K562 (cell line): Measurements from ENCODE around the gene KRTAP3-3. TPM values are rescaled to one million over a fixed set of nuclear protein-coding genes. Genes with fewer than 3 reads are reported as not detected.

ENCODE experiments used
- ATAC-seq: fragments of 200-7000 bp; cut with Tn5 transposase; 3 replicates; pipeline ENCODE4 v1.9.1; 2020; ENCODE audit warnings: moderate library complexity
- BruUV-seq: library from RNA; stranded (reverse); fragments of 400-500 nt; replicated peaks from 2 replicates; lab custom pipeline; 2021; lab: Mats Ljungman, UMichigan
- CTCF ChIA-PET: fragments of 300-600 bp; formaldehyde crosslinking; extraction: SDS; loops from one replicate; lab custom pipeline; 2021; ENCODE audit warnings: low intra/inter-chr PET ratio; lab: Yijun Ruan, JAX
- POLR2A ChIA-PET: fragments of 300-600, 350-650 bp; sonication (Branson Sonifier 250); formaldehyde crosslinking; extraction: SDS; loops from one replicate; lab custom pipeline; 2021; ENCODE audit warnings: antibody characterized with exemption, inconsistent platforms; lab: Yijun Ruan, JAX
- DNase-seq, 4 experiments: peaks; one replicate each; pipeline versions ENCODE4 v3.0.0 to v3.0.0-alpha.2; 2011 to 2018; ENCODE audit warnings: low spot score in 3 of 4, mixed read lengths in 3 of 4; ENCODE audit errors: extremely low read depth in 1 of 4
- FAIRE-seq: peaks from 2 replicates; lab custom pipeline; 2011; peaks lifted over from hg19 to GRCh38; lab: Jason Lieb, UNC
- H2AFZ ChIP-seq: 2 replicates; pipeline ENCODE4 v1.6.0; 2011; ENCODE audit warnings: low read depth, low read length, control low read depth, inconsistent platforms
- H3K27ac ChIP-seq: fragments of 200-600 bp; 3 replicates; pipeline ENCODE4 v1.8.0; 2011; ENCODE audit warnings: low read depth, mild to moderate bottlenecking, control low read depth, inconsistent platforms, low read length, moderate library complexity, mixed read lengths; ENCODE audit errors: extremely low read depth
- H3K27me3 ChIP-seq, 2 experiments: fragments of 300-600 bp in 1 of 2; 2 replicates in 1 of 2; 3 replicates in 1 of 2; pipeline versions ENCODE4 v1.6.0 to v1.8.0; 2011; ENCODE audit warnings: inconsistent platforms in 2 of 2, low read length in 2 of 2, mild to moderate bottlenecking in 1 of 2, mixed read lengths in 1 of 2, moderate library complexity in 1 of 2; ENCODE audit not compliant: control insufficient read depth in 2 of 2, insufficient read depth in 2 of 2
- H3K36me3 ChIP-seq: fragments of 300-600 bp; 3 replicates; pipeline ENCODE4 v1.8.0; 2011; ENCODE audit warnings: mild to moderate bottlenecking, low read length, inconsistent platforms; ENCODE audit not compliant: control insufficient read depth, insufficient read depth
- H3K4me1 ChIP-seq, 2 experiments: fragments of 200-600 bp in 1 of 2; replicated peaks in 1 of 2; 2 replicates in 1 of 2; 3 replicates in 1 of 2; pipeline versions ENCODE4 v1.5.1 to v1.8.0; 2011; ENCODE audit warnings: inconsistent platforms in 2 of 2, low read length in 2 of 2, mild to moderate bottlenecking in 1 of 2, mixed read lengths in 1 of 2, moderate library complexity in 1 of 2; ENCODE audit not compliant: control insufficient read depth in 2 of 2, insufficient read depth in 2 of 2
- H3K4me2 ChIP-seq: 2 replicates; pipeline ENCODE4 v1.6.1; 2011; ENCODE audit warnings: low read length, control low read depth, inconsistent platforms, mixed read lengths; ENCODE audit not compliant: insufficient read depth
- H3K4me3 ChIP-seq: fragments of 200-600 bp; sonication (generic), shearing (Covaris generic); 2 replicates; pipeline ENCODE4 v1.5.1; 2016; ENCODE audit warnings: control low read depth, inconsistent platforms
- H3K79me2 ChIP-seq: fragments of 200-600 bp; 3 replicates; pipeline ENCODE4 v1.8.0; 2011; ENCODE audit warnings: low read length, inconsistent platforms; ENCODE audit not compliant: control insufficient read depth, insufficient read depth
- H3K9ac ChIP-seq, 2 experiments: 2 replicates each; pipeline versions ENCODE4 v1.6.0 to v1.6.1; 2011; ENCODE audit warnings: low read depth in 2 of 2, low read length in 2 of 2, control low read depth in 1 of 2, inconsistent platforms in 1 of 2, mild to moderate bottlenecking in 1 of 2, mixed read lengths in 1 of 2; ENCODE audit not compliant: insufficient read depth in 1 of 2
- H3K9me1 ChIP-seq: one replicate; pipeline ENCODE4 v1.6.0; 2011; ENCODE audit warnings: inconsistent platforms, mild to moderate bottlenecking, low read length, moderate library complexity; ENCODE audit not compliant: control insufficient read depth, insufficient read depth
- H3K9me3 ChIP-seq: replicated peaks from 2 replicates; pipeline ENCODE4 v1.5.1; 2011; ENCODE audit warnings: low read depth, low read length, inconsistent platforms; ENCODE audit not compliant: control insufficient read depth, insufficient read depth
- H4K20me1 ChIP-seq: replicated peaks from 2 replicates; pipeline ENCODE4 v1.6.1; 2011; ENCODE audit warnings: low read length, inconsistent platforms, mixed read lengths; ENCODE audit not compliant: control insufficient read depth, insufficient read depth
- CREB3 ChIP-seq: fragments of 450-650 bp; conservative IDR thresholded peaks from 2 replicates; pipeline ENCODE4 v1.6.1; 2016; ENCODE audit warnings: missing genetic modification characterization, low read depth, mild to moderate bottlenecking, missing compliant biosample characterization, moderate library complexity
- DNMT1 ChIP-seq: fragments of 450-650 bp; IDR thresholded peaks from 2 replicates; pipeline ENCODE4 v1.6.1; 2016; ENCODE audit warnings: antibody characterized with exemption, mild to moderate bottlenecking
- HEY1 ChIP-seq: fragments of 250-450 bp; sonication (Bioruptor Pico); IDR thresholded peaks from 2 replicates; pipeline ENCODE4 v1.5.0; 2020; ENCODE audit warnings: mild to moderate bottlenecking, moderate library complexity, borderline replicate concordance
- HMBOX1 ChIP-seq: sonication (generic); IDR thresholded peaks from 2 replicates; pipeline ENCODE4 v1.6.1; 2016
- JUN ChIP-seq, 2 experiments: sonication (generic) in 1 of 2; formaldehyde crosslinking in 1 of 2; IDR thresholded peaks; 2 replicates each; pipeline versions ENCODE4 v1.6.1 to v1.8.0; 2012 to 2022; ENCODE audit warnings: borderline replicate concordance in 2 of 2, mild to moderate bottlenecking in 2 of 2, improper control_type of control experiment in 1 of 2, low read depth in 1 of 2, low read length in 1 of 2, missing genetic modification reagents in 1 of 2
- KLF6 ChIP-seq: fragments of 250-450 bp; sonication (Bioruptor Pico); IDR thresholded peaks from 2 replicates; pipeline ENCODE4 v1.4.0; 2020; ENCODE audit warnings: mild to moderate bottlenecking, moderate library complexity, borderline replicate concordance
- MEF2A ChIP-seq: IDR thresholded peaks from 2 replicates; pipeline ENCODE4 v1.6.1; 2011; ENCODE audit warnings: low read depth, mild to moderate bottlenecking, low read length, moderate library complexity; ENCODE audit not compliant: control insufficient read depth
- MTF1 ChIP-seq: fragments of 250-450 bp; sonication (Bioruptor Pico); IDR thresholded peaks from 2 replicates; pipeline ENCODE4 v1.9.0; 2021; ENCODE audit warnings: moderate library complexity, mild to moderate bottlenecking, inconsistent platforms, borderline replicate concordance
- NCOA2 ChIP-seq, 2 experiments: fragments of 450-650 bp; IDR thresholded peaks; 2 replicates each; pipeline ENCODE4 v1.6.1; 2018; ENCODE audit warnings: mild to moderate bottlenecking in 2 of 2, moderate library complexity in 1 of 2; ENCODE audit not compliant: partially characterized antibody in 2 of 2
- NEUROD1 ChIP-seq: fragments of 150-350 bp; IDR thresholded peaks from 2 replicates; pipeline ENCODE4 v1.6.1; 2014; ENCODE audit warnings: borderline replicate concordance, low read length, low read depth; ENCODE audit not compliant: partially characterized antibody
- RBM15 ChIP-seq: fragments of 200-400 bp; formaldehyde crosslinking; IDR thresholded peaks from 2 replicates; pipeline ENCODE4 v1.6.1; 2018; ENCODE audit warnings: mild to moderate bottlenecking, low read length, moderate library complexity; ENCODE audit not compliant: insufficient read depth
- TRIM28 ChIP-seq: fragments of 450-650 bp; IDR thresholded peaks from 2 replicates; pipeline ENCODE4 v1.6.1; 2017
- ZEB2 ChIP-seq: fragments of 450-650 bp; IDR thresholded peaks from 2 replicates; pipeline ENCODE4 v1.6.1; 2016
- ZZZ3 ChIP-seq: fragments of 450-650 bp; IDR thresholded peaks from 2 replicates; pipeline ENCODE4 v1.6.1; 2016; ENCODE audit warnings: antibody characterized with exemption, mild to moderate bottlenecking, moderate library complexity
- WGBS: fragments of 100-300 bp; shearing (Covaris generic); methylation state at CpG from one replicate; pipeline ENCODE4 v1.1.6; 2016; ENCODE audit warnings: low coverage, mixed read lengths; ENCODE audit not compliant: insufficient coverage; ENCODE audit errors: missing lambda C conversion rate; 5-methylcytosine and 5-hydroxymethylcytosine counted together
- in situ Hi-C: fragments of 300-500 bp; cut with MboI; formaldehyde crosslinking; loops from 4 replicates; pipeline ENCODE4 v1.15.0; 2018; ENCODE audit warnings: inconsistent platforms, mixed read lengths
- intact Hi-C: fragments of 100-400 bp; cut with micrococcal nuclease; formaldehyde crosslinking; loops from 2 replicates; pipeline ENCODE4 v1.14.2; 2022
- polyA plus RNA-seq, 8 experiments: library from polyadenylated mRNA; depleted of rRNA in 4 of 8; stranded (reverse) in 5 of 8; unstranded in 3 of 8; fragments of >200 nt; fragmentation: Nextera tagmentation in 2 of 8; fragmentation: Illumina TruSeq in 1 of 8; extraction: Ambion mirVana in 2 of 8; extraction: Trizol in 1 of 8; gene quantifications; 2 replicates each; pipeline versions ENCODE4 v1.2.1 to v1.2.3, GENCODE V29; 2011 to 2014; ENCODE audit warnings: inconsistent platforms in 1 of 8, missing spikeins in 1 of 8
- total RNA-seq, 7 experiments: library from RNA; depleted of rRNA in 6 of 7; stranded (reverse); fragments of >200 nt in 6 of 7; fragmentation: Illumina TruSeq in 2 of 7; extraction: Trizol in 2 of 7; gene quantifications; 2 replicates each; pipeline versions ENCODE4 v1.2.1 to v1.2.3, GENCODE V29; 2011 to 2021; ENCODE audit warnings: low replicate concordance in 1 of 7
- TF ChIP-seq, protein P1 (sequence below): fragments of 200-400 bp; formaldehyde crosslinking; IDR thresholded peaks from 2 replicates; pipeline ENCODE4 v1.6.1; 2017; ENCODE audit warnings: mild to moderate bottlenecking, low read depth, low read length, moderate library complexity

Gene KRTAP3-3
- total and polyA plus RNA-seq, 9 of the 15 experiments (the other 6 are each of a cell fraction or from before 2014, with no cell fraction given) = not detected

GRCh38 chr17:40966848-40967247 lies 27.1 kb downstream of the KRTAP3-3 start, which contains the start of gene KRT39:
TSS of gene KRT39 (minus strand) at chr17:40966948. CDS start at chr17:40966856, 92 bp downstream.
- Histone ChIP-seq H3K9me1 (no peaks in the 10 kb centered on the region), H2AFZ (no peak within 1 kb of the TSS), H3K4me2 (no peak within 1 kb of the TSS), H3K4me1 (no peaks in the 10 kb centered on the region), H3K9ac (no peak within 1 kb of the TSS), H3K36me3 (no peaks in the 10 kb centered on the region), H3K27me3 (no peaks in the 10 kb centered on the region), H3K27ac (no peak within 1 kb of the TSS), H3K79me2 (no peaks in the 10 kb centered on the region), H3K4me3 (no peak within 1 kb of the TSS), H3K9me3 (no peaks in the 10 kb centered on the region), H4K20me1 (no peaks in the 10 kb centered on the region)
- no peak for DNase-seq
- no peak for ATAC-seq
- CTCF ChIA-PET = no interaction called here
- BruUV-seq = no TSS peak
- TF ChIP-seq, protein P1, sequence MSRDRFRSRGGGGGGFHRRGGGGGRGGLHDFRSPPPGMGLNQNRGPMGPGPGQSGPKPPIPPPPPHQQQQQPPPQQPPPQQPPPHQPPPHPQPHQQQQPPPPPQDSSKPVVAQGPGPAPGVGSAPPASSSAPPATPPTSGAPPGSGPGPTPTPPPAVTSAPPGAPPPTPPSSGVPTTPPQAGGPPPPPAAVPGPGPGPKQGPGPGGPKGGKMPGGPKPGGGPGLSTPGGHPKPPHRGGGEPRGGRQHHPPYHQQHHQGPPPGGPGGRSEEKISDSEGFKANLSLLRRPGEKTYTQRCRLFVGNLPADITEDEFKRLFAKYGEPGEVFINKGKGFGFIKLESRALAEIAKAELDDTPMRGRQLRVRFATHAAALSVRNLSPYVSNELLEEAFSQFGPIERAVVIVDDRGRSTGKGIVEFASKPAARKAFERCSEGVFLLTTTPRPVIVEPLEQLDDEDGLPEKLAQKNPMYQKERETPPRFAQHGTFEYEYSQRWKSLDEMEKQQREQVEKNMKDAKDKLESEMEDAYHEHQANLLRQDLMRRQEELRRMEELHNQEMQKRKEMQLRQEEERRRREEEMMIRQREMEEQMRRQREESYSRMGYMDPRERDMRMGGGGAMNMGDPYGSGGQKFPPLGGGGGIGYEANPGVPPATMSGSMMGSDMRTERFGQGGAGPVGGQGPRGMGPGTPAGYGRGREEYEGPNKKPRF = no peak
- TF ChIP-seq TRIM28 (no peak), NCOA2 (IDR thresholded peaks at IDR 0.05; ENCODE audit: partially characterized antibody in 2 of 2) (no peak), MEF2A (no peak), MTF1 (CRISPR knock-in tag) (no peak), NEUROD1 (no peak), DNMT1 (no peak), KLF6 (CRISPR knock-in tag) (no peak), CREB3 (no peak), ZZZ3 (no peak), RBM15 (no peak), HMBOX1 (no peak), HEY1 (CRISPR knock-in tag) (no peak), ZEB2 (no peak), JUN (IDR thresholded peaks at IDR 0.05; ENCODE audit: borderline replicate concordance, low read depth, low read length) (no peak), JUN (CRISPR knock-in tag; IDR thresholded peaks at IDR 0.05; ENCODE audit: borderline replicate concordance) (no peak)
- intact Hi-C loops (no loop called here), in situ Hi-C loops (no loop called here)
- POLR2A ChIA-PET = interaction anchor here (0.5 to 1.0 kb wide), 2 partner anchors 11 to 244 kb away, joined by 3 to 4 read pairs; no protein-coding TSS in a partner anchor
- 0% methylated on average over 1 of the region's 1 CpG for WGBS
- FAIRE-seq = no peak
